Endodermal cell (in vitro differentiated cells): ENCODE data around the gene TULP4. TPM values are rescaled to one million over a fixed set of nuclear protein-coding genes. Genes with fewer than 3 reads are reported as not detected.

Source experiments
- DNase-seq: peaks from one replicate; pipeline ENCODE4 v3.0.0-alpha.2; 2017
- H3K27ac ChIP-seq: 2 replicates; pipeline ENCODE4 v1.5.1; 2013; ENCODE audit warnings: mild to moderate bottlenecking, low read depth, low read length, moderate library complexity
- H3K27me3 ChIP-seq: 2 replicates; pipeline ENCODE4 v1.6.1; 2013; ENCODE audit warnings: mild to moderate bottlenecking, low read length, moderate library complexity; ENCODE audit not compliant: insufficient read depth, control insufficient read depth, poor library complexity, severe bottlenecking
- H3K36me3 ChIP-seq: 2 replicates; pipeline ENCODE4 v1.7.0; 2013; ENCODE audit warnings: mild to moderate bottlenecking, low read length, moderate library complexity; ENCODE audit not compliant: control insufficient read depth, insufficient read depth
- H3K4me1 ChIP-seq: one replicate; pipeline ENCODE4 v1.7.0; 2013; ENCODE audit warnings: low read length; ENCODE audit not compliant: control insufficient read depth, insufficient read depth
- H3K4me3 ChIP-seq: 2 replicates; pipeline ENCODE4 v1.5.1; 2013; ENCODE audit warnings: mild to moderate bottlenecking, low read length, moderate library complexity
- H3K9ac ChIP-seq: 2 replicates; pipeline ENCODE4 v1.6.1; 2013; ENCODE audit warnings: mild to moderate bottlenecking, low read length, moderate library complexity; ENCODE audit not compliant: poor library complexity, severe bottlenecking; ENCODE audit errors: extremely low read depth
- H3K9me3 ChIP-seq: 2 replicates; pipeline ENCODE4 v1.6.1; 2013; ENCODE audit warnings: mild to moderate bottlenecking, low read length, moderate library complexity; ENCODE audit not compliant: control insufficient read depth
- H3K27ac Mint-ChIP-seq: 2 replicates; pipeline ENCODE4 v1.8.0; 2020; ENCODE audit warnings: mixed read lengths
- H3K27me3 Mint-ChIP-seq: 2 replicates; pipeline ENCODE4 v1.8.0; 2021; ENCODE audit warnings: mild to moderate bottlenecking, mixed read lengths; ENCODE audit not compliant: insufficient read depth
- H3K36me3 Mint-ChIP-seq: 2 replicates; pipeline ENCODE4 v1.8.0; 2020; ENCODE audit warnings: low read depth, mixed read lengths
- H3K4me1 Mint-ChIP-seq: 2 replicates; pipeline ENCODE4 v1.8.0; 2020; ENCODE audit warnings: mixed read lengths
- H3K4me3 Mint-ChIP-seq: 2 replicates; pipeline ENCODE4 v1.8.0; 2020; ENCODE audit warnings: mild to moderate bottlenecking, moderate library complexity, mixed read lengths
- H3K9me3 Mint-ChIP-seq: 2 replicates; pipeline ENCODE4 v1.8.0; 2020; ENCODE audit warnings: mild to moderate bottlenecking, mixed read lengths
- WGBS, 2 experiments: methylation state at CpG; one replicate each; pipeline versions ENCODE4 v1.1.5 to v1.1.7; 2013; ENCODE audit warnings: missing lambda C conversion rate in 2 of 2, mixed read lengths in 1 of 2; ENCODE audit not compliant: insufficient coverage in 1 of 2, insufficient read length in 1 of 2; 5-methylcytosine and 5-hydroxymethylcytosine counted together
- total RNA-seq, 2 donors: library from RNA; stranded (reverse); fragmentation: NEBNext Ultra II Directional in 1 of 2; extraction: Animal tissue kit (Norgen Biotek cat#: 25700) in 1 of 2; gene quantifications; 2 replicates in 1 of 2; 3 replicates in 1 of 2; pipeline ENCODE4 v1.2.1, GENCODE V29; 2021
- TF ChIP-seq, protein P1 (sequence below): fragments of 200-600 bp; sonication (generic); conservative IDR thresholded peaks from 2 replicates; pipeline ENCODE4 v1.5.0; 2021; ENCODE audit warnings: antibody characterized with exemption, mild to moderate bottlenecking

The TULP4 gene
- total RNA-seq, 2 donors from 2014 or later: 102 to 103 TPM

GRCh38 chr6:158372574-158372973 is 60.3 kb downstream of the TULP4 start:
- Mint-ChIP-seq H3K4me3 (no peak overlapping the region), H3K9me3 (no peaks in the 10 kb centered on the region), H3K4me1 (no peaks in the 10 kb centered on the region), H3K36me3 (no peaks in the 10 kb centered on the region), H3K27ac (no peak overlapping the region), H3K27me3 (no peaks in the 10 kb centered on the region)
- WGBS, 2 experiments: 84 to 100% methylated on average over 1 to 3 of the region's 3 CpGs
- Histone ChIP-seq H3K4me3 (no peak overlapping the region), H3K9ac (no peak overlapping the region), H3K27ac (no peak overlapping the region), H3K36me3 (peaks cover 6% of the 10 kb centered on the region), H3K9me3 (no peaks in the 10 kb centered on the region), H3K4me1 (no peaks in the 10 kb centered on the region), H3K27me3 (no peaks in the 10 kb centered on the region)
- no peak for DNase-seq
- TF ChIP-seq, protein P1, sequence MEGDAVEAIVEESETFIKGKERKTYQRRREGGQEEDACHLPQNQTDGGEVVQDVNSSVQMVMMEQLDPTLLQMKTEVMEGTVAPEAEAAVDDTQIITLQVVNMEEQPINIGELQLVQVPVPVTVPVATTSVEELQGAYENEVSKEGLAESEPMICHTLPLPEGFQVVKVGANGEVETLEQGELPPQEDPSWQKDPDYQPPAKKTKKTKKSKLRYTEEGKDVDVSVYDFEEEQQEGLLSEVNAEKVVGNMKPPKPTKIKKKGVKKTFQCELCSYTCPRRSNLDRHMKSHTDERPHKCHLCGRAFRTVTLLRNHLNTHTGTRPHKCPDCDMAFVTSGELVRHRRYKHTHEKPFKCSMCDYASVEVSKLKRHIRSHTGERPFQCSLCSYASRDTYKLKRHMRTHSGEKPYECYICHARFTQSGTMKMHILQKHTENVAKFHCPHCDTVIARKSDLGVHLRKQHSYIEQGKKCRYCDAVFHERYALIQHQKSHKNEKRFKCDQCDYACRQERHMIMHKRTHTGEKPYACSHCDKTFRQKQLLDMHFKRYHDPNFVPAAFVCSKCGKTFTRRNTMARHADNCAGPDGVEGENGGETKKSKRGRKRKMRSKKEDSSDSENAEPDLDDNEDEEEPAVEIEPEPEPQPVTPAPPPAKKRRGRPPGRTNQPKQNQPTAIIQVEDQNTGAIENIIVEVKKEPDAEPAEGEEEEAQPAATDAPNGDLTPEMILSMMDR: no peak

GRCh38 chr6:158373214-158373613 is 60.9 kb downstream of the TULP4 start:
- no peak overlapping the region for H3K27ac ChIP-seq
- H3K36me3 Mint-ChIP-seq: no peaks in the 10 kb centered on the region
- no peaks in the 10 kb centered on the region for H3K9me3 ChIP-seq
- no peak overlapping the region for H3K9ac ChIP-seq
- H3K4me3 Mint-ChIP-seq: no peak overlapping the region
- no peaks in the 10 kb centered on the region for H3K9me3 Mint-ChIP-seq
- 97 to 99% methylated on average over 8 to 9 of the region's 9 CpGs for WGBS, 2 experiments
- H3K4me1 ChIP-seq: no peaks in the 10 kb centered on the region
- no peak overlapping the region for H3K27ac Mint-ChIP-seq
- no peak for DNase-seq
- TF ChIP-seq, protein P1: no peak
- H3K4me1 Mint-ChIP-seq: no peaks in the 10 kb centered on the region
- H3K4me3 ChIP-seq: no peak overlapping the region
- no peaks in the 10 kb centered on the region for H3K27me3 ChIP-seq
- H3K27me3 Mint-ChIP-seq: no peaks in the 10 kb centered on the region
- H3K36me3 ChIP-seq: peaks cover 6% of the 10 kb centered on the region

DNA sequence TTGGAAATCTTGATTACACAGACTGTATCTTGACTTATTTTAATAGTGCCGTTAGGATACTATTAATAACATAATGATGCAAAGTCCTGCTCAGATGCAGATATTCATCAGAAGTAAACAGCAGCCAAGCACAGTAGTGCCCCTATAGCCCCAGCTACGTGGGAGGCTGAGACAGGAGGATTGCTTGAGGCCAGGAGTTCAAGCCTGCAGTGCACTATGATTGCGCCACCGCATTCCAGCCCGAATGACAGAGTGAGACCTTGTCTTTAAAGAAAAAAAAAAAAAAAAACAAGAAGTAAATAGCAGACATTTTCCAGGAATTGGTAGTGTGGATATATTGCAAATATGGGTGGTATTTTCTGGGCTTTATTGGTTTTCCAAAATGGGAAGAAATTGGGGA is 61.8 kb downstream of the TULP4 start:
- H3K27ac Mint-ChIP-seq: no peak overlapping the region
- Histone ChIP-seq H3K36me3 (peaks cover 6% of the 10 kb centered on the region), H3K9ac (no peak overlapping the region), H3K9me3 (no peaks in the 10 kb centered on the region), H3K4me1 (no peaks in the 10 kb centered on the region), H3K27ac (no peak overlapping the region), H3K4me3 (no peak overlapping the region), H3K27me3 (no peaks in the 10 kb centered on the region)
- no peaks in the 10 kb centered on the region for H3K9me3 Mint-ChIP-seq
- WGBS, 2 experiments: 96 to 100% methylated on average over 2 to 5 of the region's 5 CpGs
- no peaks in the 10 kb centered on the region for H3K4me1 Mint-ChIP-seq
- no peak for DNase-seq
- no peaks in the 10 kb centered on the region for H3K36me3 Mint-ChIP-seq
- H3K4me3 Mint-ChIP-seq: no peak overlapping the region
- TF ChIP-seq, protein P1: no peak
- no peaks in the 10 kb centered on the region for H3K27me3 Mint-ChIP-seq
